Fibroblast of mammary gland (primary cell): Measurements from ENCODE around the gene HRH3.

Source experiments
- DNase-seq: peaks from one replicate; pipeline ENCODE4 v3.0.0-alpha.2; 2010; ENCODE audit warnings: low read depth
- H3K4me3 ChIP-seq: 2 replicates; pipeline ENCODE4 v1.5.1; 2011; ENCODE audit warnings: low read depth, mild to moderate bottlenecking, low read length, moderate library complexity; ENCODE audit not compliant: control insufficient read depth
- CTCF ChIP-seq: conservative IDR thresholded peaks from 2 replicates; pipeline ENCODE4 v1.5.1; 2011; ENCODE audit warnings: low read depth, low read length, inconsistent platforms; ENCODE audit not compliant: control insufficient read depth, insufficient read depth

The HRH3 gene

GRCh38 chr20:62198496-62198895 lies 21.6 kb downstream of the HRH3 start:
- no peak overlapping the region for H3K4me3 ChIP-seq
- no peak for TF ChIP-seq CTCF
- DNase-seq, result no peak

- H3K4me3 ChIP-seq, result no peak overlapping the region
- no peak for TF ChIP-seq CTCF
- no peak for DNase-seq
These were observed 22.3 kb downstream of the HRH3 start for GRCh38 chr20:62197801-62198200.

- H3K4me3 ChIP-seq, result no peak overlapping the region
- no peak for DNase-seq
- TF ChIP-seq CTCF, result no peak
These were observed 22.8 kb downstream of the HRH3 start for GRCh38 chr20:62197311-62197710.

- no peak for DNase-seq
- H3K4me3 ChIP-seq, result no peak overlapping the region
- TF ChIP-seq CTCF, result no peak
These were observed 23.8 kb downstream of the HRH3 start for GRCh38 chr20:62196286-62196685.

- DNase-seq, result no peak
- TF ChIP-seq CTCF, result no peak
These were observed 24.3 kb downstream of the HRH3 start for GRCh38 chr20:62195736-62196135.

GRCh38 chr20:62195075-62195405 lies 25.0 kb downstream of the HRH3 start:
- DNase-seq, result no peak
- no peak for TF ChIP-seq CTCF
- no peak overlapping the region for H3K4me3 ChIP-seq

More at GRCh38 chr20:62195736-62196135, 24.3 kb downstream of the HRH3 start:
- H3K4me3 ChIP-seq, result no peak overlapping the region
